ENCODE measurements around the gene CCDC92B.

GRCh38 chr17:2703181-2703580, 46.3 kb downstream of the CCDC92B start:
- TF ChIP-seq, protein P1, sequence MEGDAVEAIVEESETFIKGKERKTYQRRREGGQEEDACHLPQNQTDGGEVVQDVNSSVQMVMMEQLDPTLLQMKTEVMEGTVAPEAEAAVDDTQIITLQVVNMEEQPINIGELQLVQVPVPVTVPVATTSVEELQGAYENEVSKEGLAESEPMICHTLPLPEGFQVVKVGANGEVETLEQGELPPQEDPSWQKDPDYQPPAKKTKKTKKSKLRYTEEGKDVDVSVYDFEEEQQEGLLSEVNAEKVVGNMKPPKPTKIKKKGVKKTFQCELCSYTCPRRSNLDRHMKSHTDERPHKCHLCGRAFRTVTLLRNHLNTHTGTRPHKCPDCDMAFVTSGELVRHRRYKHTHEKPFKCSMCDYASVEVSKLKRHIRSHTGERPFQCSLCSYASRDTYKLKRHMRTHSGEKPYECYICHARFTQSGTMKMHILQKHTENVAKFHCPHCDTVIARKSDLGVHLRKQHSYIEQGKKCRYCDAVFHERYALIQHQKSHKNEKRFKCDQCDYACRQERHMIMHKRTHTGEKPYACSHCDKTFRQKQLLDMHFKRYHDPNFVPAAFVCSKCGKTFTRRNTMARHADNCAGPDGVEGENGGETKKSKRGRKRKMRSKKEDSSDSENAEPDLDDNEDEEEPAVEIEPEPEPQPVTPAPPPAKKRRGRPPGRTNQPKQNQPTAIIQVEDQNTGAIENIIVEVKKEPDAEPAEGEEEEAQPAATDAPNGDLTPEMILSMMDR (IDR thresholded peaks at IDR 0.05) = no peak
- TF ChIP-seq POLR2A (IDR thresholded peaks at IDR 0.05) = no peak
